Choroid plexus epithelial cell (primary cell): ENCODE results near the gene BBC3.
A peak's percentile ranks its signal among the peaks of the same experiment; 100 is the strongest.
"Not testable (repeated sequence)": the region's sequence is repeated elsewhere in the genome, so short reads cannot be mapped to it uniquely, and the experiment has no call there.

ENCODE experiments used
- DNase-seq: peaks from one replicate; pipeline ENCODE4 v3.0.0-alpha.2; 2010; ENCODE audit warnings: low read depth
- H3K4me3 ChIP-seq: 2 replicates; pipeline ENCODE4 v1.5.1; 2011; ENCODE audit warnings: low read depth, mild to moderate bottlenecking, control low read depth, low read length, moderate library complexity
- TF ChIP-seq, protein P1 (sequence below): conservative IDR thresholded peaks from 2 replicates; pipeline ENCODE4 v1.5.1; 2011; ENCODE audit warnings: low read depth, mild to moderate bottlenecking, control low read depth, inconsistent platforms, low read length, moderate library complexity

BBC3 gene

GRCh38 chr19:47267350-47267759, 36.4 kb upstream of the BBC3 start:
- TF ChIP-seq, protein P1, sequence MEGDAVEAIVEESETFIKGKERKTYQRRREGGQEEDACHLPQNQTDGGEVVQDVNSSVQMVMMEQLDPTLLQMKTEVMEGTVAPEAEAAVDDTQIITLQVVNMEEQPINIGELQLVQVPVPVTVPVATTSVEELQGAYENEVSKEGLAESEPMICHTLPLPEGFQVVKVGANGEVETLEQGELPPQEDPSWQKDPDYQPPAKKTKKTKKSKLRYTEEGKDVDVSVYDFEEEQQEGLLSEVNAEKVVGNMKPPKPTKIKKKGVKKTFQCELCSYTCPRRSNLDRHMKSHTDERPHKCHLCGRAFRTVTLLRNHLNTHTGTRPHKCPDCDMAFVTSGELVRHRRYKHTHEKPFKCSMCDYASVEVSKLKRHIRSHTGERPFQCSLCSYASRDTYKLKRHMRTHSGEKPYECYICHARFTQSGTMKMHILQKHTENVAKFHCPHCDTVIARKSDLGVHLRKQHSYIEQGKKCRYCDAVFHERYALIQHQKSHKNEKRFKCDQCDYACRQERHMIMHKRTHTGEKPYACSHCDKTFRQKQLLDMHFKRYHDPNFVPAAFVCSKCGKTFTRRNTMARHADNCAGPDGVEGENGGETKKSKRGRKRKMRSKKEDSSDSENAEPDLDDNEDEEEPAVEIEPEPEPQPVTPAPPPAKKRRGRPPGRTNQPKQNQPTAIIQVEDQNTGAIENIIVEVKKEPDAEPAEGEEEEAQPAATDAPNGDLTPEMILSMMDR, result no peak
- no peak overlapping the region for H3K4me3 ChIP-seq
- no peak for DNase-seq

DNA sequence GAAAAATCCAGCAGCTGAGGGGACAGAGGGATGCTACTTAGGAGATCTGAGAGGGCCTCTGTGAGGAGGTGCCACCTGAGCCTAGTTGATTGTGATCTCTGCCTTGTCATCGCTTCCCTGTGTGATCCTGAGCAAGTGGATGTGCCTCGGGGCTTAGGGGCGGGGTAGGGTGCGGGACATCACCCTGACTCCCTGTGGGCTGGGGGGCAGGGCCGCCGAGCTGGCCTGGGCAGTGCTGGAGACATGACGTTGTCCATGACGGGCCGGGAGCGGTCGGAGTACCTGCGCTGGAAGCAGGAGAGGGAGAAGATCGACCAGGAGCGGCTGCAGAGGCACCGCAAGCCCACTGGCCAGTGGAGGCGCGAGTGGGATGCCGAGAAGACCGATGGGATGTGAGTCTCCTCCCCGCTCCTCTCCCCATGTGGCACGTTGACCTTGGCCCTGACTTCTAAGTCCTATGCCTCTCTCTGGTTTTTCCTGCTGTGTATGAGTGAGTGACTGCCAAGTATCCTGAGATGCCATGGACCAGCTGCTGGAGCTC, 35.5 kb upstream of the BBC3 start:
- no peak overlapping the region for H3K4me3 ChIP-seq
- TF ChIP-seq, protein P1, result no peak
- no peak for DNase-seq

DNA sequence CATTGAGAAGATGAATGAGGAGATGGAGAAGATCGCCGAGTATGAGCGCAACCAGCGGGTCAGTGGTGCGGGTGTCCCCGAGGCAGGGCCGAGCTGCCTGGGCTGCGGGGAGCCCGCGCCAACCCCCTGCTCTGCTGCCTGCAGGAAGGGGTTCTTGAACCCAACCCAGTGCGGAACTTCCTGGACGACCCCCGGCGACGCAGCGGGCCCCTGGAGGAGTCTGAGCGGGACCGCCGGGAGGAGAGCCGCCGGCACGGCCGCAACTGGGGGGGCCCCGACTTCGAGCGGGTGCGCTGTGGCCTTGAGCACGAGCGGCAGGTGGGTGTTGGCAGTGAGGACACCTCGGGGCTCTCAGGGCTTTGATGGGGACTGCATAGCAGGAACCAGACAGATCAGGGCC, 33.6 kb upstream of the BBC3 start:
- no peak overlapping the region for H3K4me3 ChIP-seq
- no peak for DNase-seq
- TF ChIP-seq, protein P1, result no peak

DNA sequence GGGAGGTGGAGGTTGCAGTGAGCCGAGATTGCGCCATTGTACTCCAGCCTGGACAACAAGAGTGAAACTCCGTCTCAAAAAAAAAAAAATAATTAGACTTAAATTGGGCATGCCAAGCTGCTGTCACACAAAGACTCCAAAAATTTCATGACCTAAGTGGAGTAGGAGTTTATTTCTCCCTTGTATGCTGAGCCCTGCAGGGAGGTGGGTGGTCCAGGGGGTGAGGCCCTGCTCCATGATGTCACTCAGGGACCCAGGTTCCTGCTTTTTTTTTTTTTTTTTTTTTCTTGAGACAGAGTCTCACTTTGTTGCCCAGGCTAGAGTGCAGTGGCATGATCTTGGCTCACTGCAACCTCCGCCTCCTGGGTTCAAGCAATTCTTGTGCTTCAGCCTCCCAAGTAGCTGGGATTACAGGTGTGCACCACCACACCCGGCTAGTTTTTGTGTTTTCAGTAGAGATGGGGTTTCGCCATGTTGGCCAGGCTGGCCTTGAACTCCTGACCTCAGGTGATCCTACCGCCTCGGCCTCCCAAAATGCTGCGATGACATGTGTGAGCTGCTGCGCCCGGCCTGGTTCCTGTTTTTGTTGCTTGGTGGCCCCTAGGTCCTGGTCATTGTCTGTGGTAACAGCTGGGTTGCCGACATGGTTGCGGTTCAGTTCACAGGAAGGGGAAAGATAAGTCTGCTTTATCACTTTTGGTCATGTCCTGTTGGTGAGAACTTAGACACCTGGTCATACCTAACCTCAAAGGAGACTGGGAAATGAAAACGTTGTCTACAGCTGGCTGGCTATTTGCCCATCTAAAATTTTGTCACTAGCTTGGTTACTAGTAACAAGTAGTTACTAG, 31.2 kb upstream of the BBC3 start:
- not testable (repeated sequence) for H3K4me3 ChIP-seq, DNase-seq

DNA sequence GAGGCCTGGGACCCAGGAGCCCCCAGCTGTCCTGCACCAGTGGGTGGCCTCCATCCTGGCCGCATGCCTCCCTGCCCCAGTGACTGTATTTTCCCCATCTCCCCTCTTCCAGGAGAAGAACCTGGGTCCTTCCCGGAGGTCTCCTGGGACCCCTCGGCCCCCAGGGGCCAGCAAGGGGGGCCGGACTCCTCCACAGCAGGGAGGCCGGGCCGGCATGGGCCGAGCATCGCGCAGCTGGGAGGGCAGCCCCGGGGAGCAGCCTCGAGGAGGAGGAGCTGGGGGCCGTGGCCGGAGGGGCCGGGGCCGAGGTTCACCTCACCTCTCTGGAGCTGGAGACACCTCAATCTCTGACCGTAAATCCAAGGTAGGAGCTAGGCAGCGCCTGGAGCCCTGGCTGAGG, 29.5 kb upstream of the BBC3 start:
- TF ChIP-seq, protein P1, result no peak
- DNase-seq, result no peak
- no peak overlapping the region for H3K4me3 ChIP-seq

- TF ChIP-seq, protein P1, result no peak
- H3K4me3 ChIP-seq, result no peak overlapping the region
- no peak for DNase-seq
Observed at GRCh38 chr19:47258895-47259555, 28.0 kb upstream of the BBC3 start.

- no peak for DNase-seq
- H3K4me3 ChIP-seq, result peak overlapping the region; percentile 67
- TF ChIP-seq, protein P1, result no peak
Observed at GRCh38 chr19:47258434-47258833, 27.4 kb upstream of the BBC3 start.
